SKM-1 (cell line): ENCODE results near the gene NAPEPLD.
"Not testable (repeated sequence)": the region's sequence is repeated elsewhere in the genome, so short reads cannot be mapped to it uniquely, and the experiment has no call there.

Source experiments
- DNase-seq: peaks from one replicate; lab custom pipeline; 2025; ENCODE audit not compliant: unreplicated experiment; lab: John Stamatoyannopoulos, UW

Gene NAPEPLD

GRCh38 chr7:103144754-103145153, 4.1 kb downstream of the NAPEPLD start:
- DNase-seq: not testable (repeated sequence)

DNA sequence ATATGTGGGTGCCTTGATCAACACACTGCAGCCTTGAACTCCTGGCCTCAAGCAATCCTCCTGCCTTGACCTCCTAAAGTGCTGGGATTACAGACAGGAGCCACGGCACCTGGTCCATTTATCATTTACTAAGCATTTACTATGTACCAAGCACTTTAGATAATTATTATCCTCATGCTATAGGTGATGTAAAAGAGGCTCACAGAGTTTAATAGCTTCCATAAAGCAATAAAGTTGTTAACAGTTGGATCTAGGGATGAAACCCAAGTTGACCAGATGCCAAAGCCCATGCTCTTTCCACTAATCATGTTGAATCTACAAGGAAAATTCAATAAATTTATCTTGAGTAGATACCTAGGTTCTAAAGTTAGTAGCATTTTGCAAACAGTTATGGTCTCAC, 5.0 kb downstream of the NAPEPLD start:
- no peak for DNase-seq

DNA sequence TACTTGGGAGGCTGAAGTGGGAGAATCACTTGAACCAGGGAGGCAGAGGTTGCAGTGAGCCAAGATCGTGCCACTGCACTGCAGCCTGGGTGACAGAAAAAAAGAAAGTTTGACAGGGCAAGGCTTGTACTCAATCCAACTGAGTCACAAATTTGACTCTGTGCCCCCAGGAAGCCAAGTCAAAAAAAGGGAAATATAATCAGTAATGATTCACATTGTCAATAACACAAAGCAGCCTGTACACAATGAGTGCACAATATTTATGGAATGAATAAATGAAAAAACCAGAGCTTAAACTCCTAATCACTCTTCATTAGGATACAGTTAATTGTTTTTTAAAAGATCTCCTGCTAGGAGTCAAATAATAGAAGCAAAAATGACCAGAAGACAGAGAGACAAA, 6.4 kb downstream of the NAPEPLD start:
- DNase-seq: no peak

- no peak for DNase-seq
Measured at GRCh38 chr7:103141753-103142404, 7.0 kb downstream of the NAPEPLD start.

DNA sequence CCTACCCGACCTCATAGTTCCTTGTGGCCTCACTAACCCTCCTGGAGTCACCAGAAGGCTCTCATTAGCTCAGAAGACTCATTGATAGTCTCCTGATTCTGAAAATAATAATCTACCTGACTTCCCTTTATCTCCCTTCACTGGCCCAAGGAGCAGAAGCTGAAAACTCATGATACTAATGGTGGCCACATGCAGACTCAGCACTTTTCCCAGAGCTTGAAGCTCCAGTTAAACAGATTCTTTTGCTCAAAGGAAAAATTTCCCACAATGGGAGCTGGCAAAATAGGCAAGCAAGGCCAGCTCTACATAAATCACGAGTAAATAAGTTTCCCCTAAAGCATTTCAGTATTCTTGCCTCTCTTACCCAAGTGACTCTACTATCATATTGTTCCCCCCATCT, 8.2 kb downstream of the NAPEPLD start:
- no peak for DNase-seq

GRCh38 chr7:103140061-103140460, 8.8 kb downstream of the NAPEPLD start:
- no peak for DNase-seq

DNA sequence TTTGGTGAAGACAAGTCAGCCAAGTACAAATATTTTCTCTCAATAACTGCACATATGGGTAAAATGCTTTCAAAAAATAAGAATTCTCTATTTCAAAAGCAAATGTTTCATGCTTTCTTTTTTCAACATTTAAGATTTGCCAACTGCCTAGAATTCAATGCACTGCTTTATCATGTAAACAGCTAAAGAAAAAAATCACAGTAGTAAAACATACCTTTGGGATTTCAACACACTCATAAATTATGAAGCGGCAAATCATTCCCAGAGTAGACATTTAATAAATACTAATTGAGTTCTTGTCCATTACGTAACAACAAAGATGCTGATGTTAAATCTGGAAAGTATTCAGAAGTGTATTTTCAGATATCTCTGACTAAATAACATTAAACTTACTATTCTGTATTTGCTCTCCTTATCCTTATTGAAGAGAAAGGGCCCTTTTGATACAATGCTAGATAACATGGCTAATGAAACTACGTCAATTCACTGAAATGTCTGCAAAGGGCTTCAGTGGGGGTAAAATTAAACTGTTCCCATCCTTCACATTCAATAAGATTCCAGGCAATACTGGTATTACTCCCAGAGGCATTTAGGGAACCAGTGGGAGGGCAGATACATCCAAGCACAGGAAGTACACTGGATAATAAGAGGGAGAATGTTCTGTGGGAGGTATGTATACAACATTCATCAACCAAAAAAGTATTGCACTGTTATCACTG, 13.9 kb downstream of the NAPEPLD start:
- no peak for DNase-seq

DNA sequence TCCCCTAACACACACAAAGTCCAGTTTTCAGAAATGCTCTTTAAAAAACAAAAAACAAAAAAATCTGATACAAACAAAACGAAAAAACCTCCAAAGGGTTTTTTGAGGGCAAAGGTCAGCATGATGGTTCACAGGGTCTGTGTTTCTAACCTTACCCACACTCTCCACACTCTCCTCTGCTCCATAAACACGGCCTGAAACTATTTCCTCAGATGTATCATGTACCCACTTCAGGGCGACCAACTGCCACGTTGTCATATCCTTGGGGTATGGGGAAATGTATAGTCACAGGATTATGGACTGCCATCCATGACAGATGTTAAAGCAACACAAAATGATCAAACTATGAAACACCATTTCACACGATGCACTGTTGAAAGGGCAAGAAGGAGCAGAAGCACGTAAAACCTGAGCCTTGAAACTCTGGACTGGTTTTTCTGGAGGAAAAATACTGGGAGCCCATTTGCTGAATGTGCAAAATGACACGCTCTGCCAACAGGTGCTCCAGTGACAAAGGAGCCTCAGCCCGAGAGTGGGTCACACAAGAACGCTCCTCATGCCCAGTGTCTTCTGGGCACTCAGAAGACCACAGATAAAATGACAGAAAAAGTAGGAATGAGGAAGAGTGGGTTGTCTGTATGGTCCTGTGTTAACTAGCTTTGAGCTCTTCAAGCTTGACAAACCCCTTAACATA, 15.8 kb downstream of the NAPEPLD start:
- DNase-seq: no peak

DNA sequence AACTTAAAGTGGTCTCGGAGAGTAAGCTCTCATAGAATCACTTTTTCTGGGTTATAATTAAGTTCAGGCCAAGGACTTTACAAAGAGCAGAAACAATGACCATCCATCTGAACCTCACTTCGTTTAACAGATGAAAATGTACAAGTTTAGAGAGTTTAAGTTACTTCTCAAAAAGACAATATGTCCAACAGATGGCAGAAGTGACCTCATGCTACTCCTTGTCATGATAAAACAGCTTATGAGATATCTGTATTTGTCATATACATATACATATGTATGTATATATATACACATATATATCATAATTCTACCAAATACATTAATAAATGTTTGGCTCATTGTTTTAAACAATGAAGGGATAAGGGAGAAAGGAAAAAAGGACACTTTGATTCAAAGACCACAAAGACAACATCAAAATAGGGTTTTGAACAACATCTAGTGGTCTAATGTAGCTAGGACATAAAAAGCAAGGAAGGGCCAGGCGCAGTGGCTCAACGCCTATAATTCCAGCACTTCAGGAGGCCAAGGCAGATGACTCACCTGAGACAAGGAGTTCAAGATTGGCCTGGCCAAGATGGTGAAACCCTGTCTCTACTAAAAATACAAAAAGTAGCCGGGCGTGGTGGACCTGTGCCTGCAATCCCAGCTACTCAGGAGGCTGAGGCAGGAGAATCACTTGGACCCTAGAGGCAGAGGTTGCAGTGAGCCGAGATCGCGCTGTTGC, 17.8 kb downstream of the NAPEPLD start:
- no peak for DNase-seq

DNA sequence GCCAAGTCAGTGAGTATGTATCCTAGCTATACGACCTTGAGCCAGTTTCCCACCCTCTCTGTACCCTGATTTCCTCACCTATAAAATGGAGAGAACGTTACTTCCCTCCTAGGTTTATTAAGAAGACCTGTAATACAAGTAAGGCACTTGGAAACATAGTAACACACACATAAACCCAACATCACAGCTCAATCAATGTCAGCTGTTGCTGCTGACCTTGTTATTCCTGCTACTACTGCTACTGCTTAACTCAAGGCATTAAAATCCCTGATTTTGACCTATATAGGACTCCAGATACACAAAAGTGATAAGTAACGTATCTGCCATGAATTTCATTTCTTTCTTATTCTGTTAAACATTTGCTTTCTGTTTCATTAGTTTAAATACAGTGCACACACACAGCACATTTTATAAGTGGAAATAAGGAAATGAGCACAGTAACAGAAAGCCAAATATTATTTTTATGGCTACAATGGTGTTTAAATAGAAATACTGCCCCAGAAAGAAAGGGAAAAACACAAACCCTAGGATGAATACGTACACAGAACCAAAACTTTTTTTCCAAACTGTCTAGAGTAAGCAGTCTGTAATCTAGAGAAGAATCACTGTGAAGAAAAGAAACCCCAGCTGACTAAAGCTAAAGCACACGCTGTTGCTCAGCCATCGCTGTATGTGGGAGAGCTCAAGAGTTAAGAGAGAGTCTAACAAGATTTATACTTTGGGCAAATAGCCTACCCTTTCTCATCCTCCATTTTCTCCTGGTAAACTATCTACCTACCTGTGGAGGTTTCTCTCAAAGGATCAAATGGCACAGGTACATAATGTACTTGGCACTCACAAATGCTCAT, 19.0 kb downstream of the NAPEPLD start:
- no peak for DNase-seq

- DNase-seq: no peak
Measured at GRCh38 chr7:103127006-103127405, 21.9 kb downstream of the NAPEPLD start.

DNA sequence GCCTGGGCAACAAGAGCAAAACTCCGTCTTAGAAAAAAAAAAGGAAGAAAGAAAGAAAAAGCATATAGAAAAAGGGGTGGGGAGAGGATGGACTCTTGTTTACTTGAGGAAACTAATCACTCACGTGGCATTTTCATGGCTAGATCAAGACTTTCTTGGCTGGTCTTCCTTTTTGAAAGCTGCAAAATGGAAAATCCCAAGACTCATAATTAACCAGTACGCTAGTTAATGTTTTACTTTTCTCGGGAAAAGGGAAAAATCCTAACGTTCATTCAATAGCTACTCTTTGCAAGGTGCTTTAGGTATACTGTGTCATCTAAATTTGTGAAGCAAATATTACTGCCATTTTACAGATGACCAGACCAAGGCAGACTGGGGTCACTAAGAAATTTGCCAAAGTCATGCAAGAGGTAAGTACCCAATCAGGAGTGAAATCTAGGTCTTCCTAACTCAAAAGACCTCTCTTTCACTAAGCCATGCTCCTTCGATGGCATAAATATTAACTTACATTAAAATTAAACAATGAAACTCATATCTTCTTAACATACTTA, 24.4 kb downstream of the NAPEPLD start:
- no peak for DNase-seq

DNA sequence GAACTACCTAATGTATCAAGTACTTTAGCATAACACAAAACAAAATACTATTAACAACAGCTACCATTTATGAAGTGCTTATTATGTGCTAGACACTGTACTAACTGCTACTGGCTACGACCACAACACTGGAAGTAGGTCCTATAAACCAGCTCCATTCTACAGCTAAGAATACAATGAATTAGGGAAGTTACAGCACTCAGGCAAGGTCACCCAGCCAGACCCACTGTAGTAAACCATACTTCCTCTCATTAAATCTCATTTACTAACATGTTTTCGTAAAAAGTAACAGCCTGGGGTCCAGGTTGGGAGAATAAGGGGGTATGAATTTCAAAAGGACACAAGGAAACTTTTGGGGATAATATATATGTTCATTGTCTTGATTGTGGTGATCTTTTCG, 25.4 kb downstream of the NAPEPLD start:
- peak; percentile 38 for DNase-seq

DNA sequence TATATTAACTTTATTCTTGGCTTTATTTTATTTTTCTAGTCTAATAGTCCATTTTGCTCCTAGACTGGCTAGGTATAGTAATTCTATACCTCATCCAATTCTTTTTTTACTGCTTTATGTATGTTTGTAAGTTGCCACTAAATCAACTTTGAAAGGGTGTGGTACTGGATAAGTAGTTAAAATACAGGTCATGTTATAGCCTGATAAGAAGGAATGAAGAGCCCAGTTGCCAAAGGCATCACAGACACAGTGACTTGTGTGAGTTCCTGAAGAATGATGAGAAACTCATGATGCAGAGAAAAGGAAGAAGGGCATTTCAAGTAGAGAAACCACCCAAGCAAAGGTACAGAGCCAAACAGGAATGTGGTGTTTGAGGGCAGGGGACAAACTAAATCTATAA, 27.3 kb downstream of the NAPEPLD start:
- no peak for DNase-seq

DNA sequence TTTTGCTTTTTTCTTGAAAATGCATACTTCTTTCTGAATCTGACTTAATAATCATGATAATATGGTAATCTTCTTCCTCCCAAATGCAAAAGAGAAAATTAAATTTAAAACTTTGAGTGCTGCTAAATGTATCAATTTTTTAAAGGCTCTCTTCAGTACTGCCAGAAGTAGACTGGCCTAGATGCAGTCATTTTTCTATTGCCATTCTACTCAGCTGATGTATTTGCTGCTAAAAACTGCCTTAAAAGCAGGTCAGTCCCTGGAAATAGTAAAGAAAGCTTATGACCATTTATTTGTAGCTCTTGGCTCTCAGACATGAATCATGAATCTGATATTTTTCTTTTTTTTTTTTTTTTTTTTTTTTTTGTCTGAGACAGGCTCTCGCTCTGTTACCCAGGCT, 28.5 kb downstream of the NAPEPLD start:
- no peak for DNase-seq

- no peak for DNase-seq
Measured at GRCh38 chr7:103119791-103120291, 29.1 kb downstream of the NAPEPLD start.

DNA sequence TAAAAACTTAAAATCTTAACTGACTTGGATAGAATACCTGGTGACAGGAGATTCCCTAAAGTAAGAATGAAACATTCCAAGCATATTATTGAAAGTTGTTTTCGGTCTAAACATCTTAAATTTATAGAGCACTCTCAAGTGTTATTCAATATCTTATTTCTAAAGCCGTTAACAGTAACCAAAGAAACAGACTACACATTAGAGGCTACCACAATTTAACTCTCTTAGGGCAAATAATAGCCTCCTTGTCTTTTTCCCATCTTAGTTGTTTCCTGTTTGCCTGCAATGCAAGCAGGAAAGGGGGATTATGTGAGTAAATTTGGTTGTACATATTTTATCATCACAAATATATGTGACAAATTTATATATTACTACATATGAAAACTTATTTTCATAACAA, 31.4 kb downstream of the NAPEPLD start:
- DNase-seq: no peak

DNA sequence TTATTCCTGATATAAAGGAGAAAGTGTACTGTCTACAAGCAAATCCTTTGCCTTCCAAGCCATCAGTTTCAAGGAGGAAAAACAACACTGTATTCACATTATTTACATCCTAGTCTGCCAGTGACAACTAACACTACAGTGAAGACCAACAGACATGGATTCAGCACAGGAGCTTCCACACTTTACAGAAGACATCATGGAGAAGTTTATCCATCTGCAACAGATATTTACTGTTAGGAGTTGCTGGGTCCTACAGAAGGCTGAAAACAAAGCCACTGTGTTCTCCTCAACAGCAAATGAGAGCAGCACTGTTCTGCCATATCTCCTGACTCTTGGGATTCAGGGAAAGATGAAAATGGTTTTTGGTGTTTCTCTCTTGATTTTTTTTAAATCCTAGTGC, 31.9 kb downstream of the NAPEPLD start:
- no peak for DNase-seq

DNA sequence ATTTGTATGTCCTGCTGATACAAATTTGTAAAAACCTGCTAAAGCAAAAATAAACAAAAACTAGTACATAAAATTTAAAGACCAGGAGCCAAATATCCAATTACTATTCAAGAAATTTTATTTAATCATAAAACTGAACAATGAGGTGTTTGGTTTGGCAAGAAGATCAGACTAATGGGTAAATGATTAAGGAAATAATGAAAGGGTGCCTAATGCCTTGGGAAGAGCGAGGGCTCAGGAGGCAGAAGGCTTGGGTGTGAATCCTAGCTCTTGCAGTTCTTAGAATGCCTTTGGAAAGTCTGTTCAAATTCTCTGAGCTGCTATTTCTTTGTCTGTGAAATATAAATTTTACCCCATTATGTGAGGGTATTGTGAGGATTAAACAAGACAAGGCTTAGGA, 32.4 kb downstream of the NAPEPLD start:
- DNase-seq: no peak

GRCh38 chr7:103115771-103116170, 33.1 kb downstream of the NAPEPLD start:
- no peak for DNase-seq
